CD4-positive, CD25-positive, alpha-beta regulatory T cell (primary cell): Measurements from ENCODE around the gene MRPL27. TPM values are rescaled to one million over a fixed set of nuclear protein-coding genes. Genes with fewer than 3 reads are reported as not detected.
A peak's percentile ranks its signal among the peaks of the same experiment; 100 is the strongest.
"Not testable (repeated sequence)": the region's sequence is repeated elsewhere in the genome, so short reads cannot be mapped to it uniquely, and the experiment has no call there.

Experiments used
- ATAC-seq, 2 donors: fragments of 150-1000 bp; cut with Tn5 transposase; one replicate each; pipeline ENCODE4 v1.10.0; 2021; ENCODE audit warnings: low read depth in 2 of 2, moderate number of reproducible peaks in 2 of 2, moderate library complexity in 1 of 2
- DNase-seq, 3 donors: peaks; one replicate each; pipeline versions ENCODE4 v3.0.0 to v3.0.0-alpha.2; 2012 to 2022; ENCODE audit warnings: mixed read lengths in 1 of 3
- H3K27ac ChIP-seq: one replicate; pipeline ENCODE4 v1.7.0; 2013; ENCODE audit warnings: mild to moderate bottlenecking, low read length; ENCODE audit not compliant: insufficient read depth, poor library complexity, severe bottlenecking
- H3K27me3 ChIP-seq: one replicate; pipeline ENCODE4 v1.7.0; 2013; ENCODE audit warnings: low read length; ENCODE audit not compliant: control insufficient read depth, insufficient read depth
- H3K36me3 ChIP-seq: one replicate; pipeline ENCODE4 v1.7.0; 2013; ENCODE audit warnings: mild to moderate bottlenecking, low read length, moderate library complexity; ENCODE audit not compliant: control insufficient read depth, insufficient read depth
- H3K4me1 ChIP-seq: 2 replicates; pipeline ENCODE4 v1.7.0; 2013; ENCODE audit warnings: mild to moderate bottlenecking, low read length; ENCODE audit not compliant: insufficient read depth, control insufficient read depth, poor library complexity, severe bottlenecking
- H3K4me3 ChIP-seq: one replicate; pipeline ENCODE4 v1.7.0; 2013; ENCODE audit warnings: low read depth, mild to moderate bottlenecking, low read length, moderate library complexity
- H3K9me3 ChIP-seq, 2 experiments: 1 replicate in 1 of 2; 2 replicates in 1 of 2; pipeline ENCODE4 v1.7.0; 2013; ENCODE audit warnings: low read length in 2 of 2, mild to moderate bottlenecking in 1 of 2, moderate library complexity in 1 of 2; ENCODE audit not compliant: control insufficient read depth in 2 of 2
- H3K27ac Mint-ChIP-seq, 3 donors: one replicate each; pipeline ENCODE4 v1.8.0; 2020 to 2022; ENCODE audit warnings: mild to moderate bottlenecking in 3 of 3, mixed read lengths in 3 of 3, moderate library complexity in 2 of 3
- H3K27me3 Mint-ChIP-seq: one replicate; pipeline ENCODE4 v1.8.0; 2022; ENCODE audit warnings: mild to moderate bottlenecking, mixed read lengths
- H3K36me3 Mint-ChIP-seq: one replicate; pipeline ENCODE4 v1.8.0; 2020; ENCODE audit warnings: mixed read lengths
- H3K4me1 Mint-ChIP-seq, 4 donors: one replicate each; pipeline ENCODE4 v1.8.0; 2020 to 2022; ENCODE audit warnings: mixed read lengths in 4 of 4, mild to moderate bottlenecking in 1 of 4
- H3K4me3 Mint-ChIP-seq, 4 donors: one replicate each; pipeline ENCODE4 v1.8.0; 2020 to 2022; ENCODE audit warnings: mild to moderate bottlenecking in 4 of 4, mixed read lengths in 4 of 4, moderate library complexity in 3 of 4
- H3K9me3 Mint-ChIP-seq, 7 donors: one replicate each; pipeline ENCODE4 v1.8.0; 2020 to 2022; ENCODE audit warnings: mixed read lengths in 7 of 7, mild to moderate bottlenecking in 3 of 7, moderate library complexity in 2 of 7
- polyA plus RNA-seq, 4 donors: library from polyadenylated mRNA; unstranded; fragments of 300-500 nt; fragmentation: Illumina TruSeq; gene quantifications; one replicate each; pipeline ENCODE4 v1.2.3, GENCODE V29; 2021
- total RNA-seq: library from RNA; stranded (reverse); gene quantifications from one replicate; pipeline ENCODE4 v1.2.3, GENCODE V29; 2022

MRPL27 gene
- total RNA-seq (33.5 TPM), polyA plus RNA-seq (10 to 100 TPM; 61.6 to 86.7 (median 80.2) TPM)

GRCh38 chr17:50372758-50373556 is at the start of gene MRPL27, which contains the start of gene EME1:
Gene MRPL27 (minus strand): TSS chr17:50373184. CDS start chr17:50373170, 14 bp downstream.
Gene EME1 (plus strand): TSS chr17:50373229. CDS start chr17:50375209, 1,980 bp downstream.
- H3K9me3 Mint-ChIP-seq, result no peaks in the 10 kb centered on the region
- peaks cover 25% of the 10 kb centered on the region for H3K36me3 ChIP-seq

GRCh38 chr17:50422738-50423137 is 49.8 kb upstream of the MRPL27 start:
- Histone ChIP-seq H3K4me1 (peaks cover 41% of the 10 kb centered on the region), H3K4me3 (no peak overlapping the region), H3K9me3 (peaks cover 0 to 2% of the 10 kb centered on the region in 2 experiments), H3K27ac (no peak overlapping the region), H3K36me3 (no peaks in the 10 kb centered on the region), H3K27me3 (no peaks in the 10 kb centered on the region)
- ATAC-seq (no peak), DNase-seq (no peak)
- H3K27ac Mint-ChIP-seq, result peak overlapping the region in 2 of 3 donors; percentile 76 to 89
- no peak overlapping the region for H3K4me3 Mint-ChIP-seq
- H3K9me3 Mint-ChIP-seq, result peaks cover 0 to 6% (median 3%) of the 10 kb centered on the region in 7 donors
- H3K36me3 Mint-ChIP-seq, result no peaks in the 10 kb centered on the region
- peaks cover 7 to 51% (median 31%) of the 10 kb centered on the region in 4 donors for H3K4me1 Mint-ChIP-seq
- H3K27me3 Mint-ChIP-seq, result peaks cover 11% of the 10 kb centered on the region

More at GRCh38 chr17:50372758-50373556, at the start of gene MRPL27, which contains the start of gene EME1:
- Mint-ChIP-seq H3K4me3 (peak within 1 kb of the TSS; percentile 92 to 100 (median 96)), H3K27ac (peak within 1 kb of the TSS; percentile 99 to 100 (median 100)), H3K27me3 (no peaks in the 10 kb centered on the region), H3K36me3 (peaks cover 34% of the 10 kb centered on the region), H3K4me1 (peaks cover 14 to 32% (median 22%) of the 10 kb centered on the region in 4 donors)
- Histone ChIP-seq H3K4me1 (peaks cover 21% of the 10 kb centered on the region), H3K4me3 (peak within 1 kb of the TSS; percentile 97), H3K9me3 (no peaks in the 10 kb centered on the region), H3K27me3 (no peaks in the 10 kb centered on the region), H3K27ac (peak within 1 kb of the TSS; percentile 97)
- ATAC-seq, result peak; percentile 87 to 91
- DNase-seq, result peak; percentile 78 to 95 (median 93)

DNA sequence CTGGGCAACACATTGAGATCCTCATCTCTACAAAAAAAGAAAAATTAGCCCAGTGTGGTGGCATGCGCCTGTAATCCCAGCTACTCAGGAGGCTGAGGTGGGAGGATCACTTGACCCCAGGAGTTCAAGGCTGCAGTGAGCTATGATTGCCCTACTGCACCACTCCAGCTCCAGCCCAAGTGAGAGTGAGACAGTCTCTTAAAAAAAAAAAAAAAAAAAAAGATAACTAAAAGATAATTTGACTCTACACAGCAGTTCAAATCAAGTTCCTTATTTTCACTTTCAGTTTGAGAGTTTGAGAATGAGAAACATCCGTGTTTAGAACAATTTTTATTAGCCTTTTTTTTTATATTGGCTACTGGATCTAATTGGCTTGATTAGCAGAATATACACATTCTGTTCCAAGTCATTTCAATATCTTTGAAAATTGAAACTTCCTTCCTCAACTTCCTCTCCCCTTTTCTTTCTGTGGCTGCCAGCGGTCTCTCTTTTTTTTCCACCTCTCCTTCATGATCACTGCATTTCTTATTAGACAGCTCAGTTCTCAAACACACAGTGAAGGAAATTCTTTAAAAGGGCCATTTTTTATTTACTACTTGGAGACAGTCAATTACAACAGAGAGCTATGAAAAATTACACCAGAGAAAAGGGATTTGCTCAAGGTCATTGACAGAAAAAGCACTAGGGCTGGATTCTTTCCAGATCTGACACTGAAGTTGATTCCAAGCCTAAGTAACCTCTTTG is 48.5 kb upstream of the MRPL27 start:
- peaks cover 7 to 38% (median 20%) of the 10 kb centered on the region in 4 donors for H3K4me1 Mint-ChIP-seq

DNA sequence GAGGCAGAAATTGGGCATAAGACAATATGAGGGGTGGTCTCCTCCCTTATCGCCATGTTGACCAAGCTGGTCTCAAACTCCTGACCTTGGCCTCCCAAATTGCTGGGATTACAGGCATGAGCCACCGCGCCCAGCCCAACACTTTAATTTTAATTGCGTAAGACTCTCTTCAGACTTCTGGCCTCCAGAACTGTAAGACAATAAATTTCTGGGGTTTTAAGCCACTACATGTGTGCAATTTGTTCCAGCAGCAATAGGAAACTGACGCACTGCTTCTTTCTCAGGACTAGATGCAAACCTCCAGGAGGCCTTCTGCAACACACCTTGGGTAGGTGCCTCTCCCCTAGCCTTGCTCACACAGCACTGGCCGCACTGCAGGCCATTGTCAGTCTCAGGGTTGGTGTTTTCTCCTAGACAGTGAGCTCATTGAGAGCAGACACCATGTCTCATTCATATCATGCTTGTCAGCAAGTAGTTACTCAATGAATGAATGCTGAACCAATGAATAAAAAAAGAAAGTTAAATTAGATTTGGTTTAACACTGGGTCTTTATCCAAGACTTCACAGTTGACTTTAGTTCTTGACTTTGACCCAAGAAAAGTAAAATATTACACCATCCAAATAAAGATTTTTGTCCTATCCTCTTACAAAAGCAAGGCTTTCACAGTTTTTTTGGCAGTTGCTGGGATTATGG is 47.6 kb upstream of the MRPL27 start:
- Mint-ChIP-seq H3K27ac (peak overlapping the region; percentile 26 to 93 (median 89)), H3K9me3 (peaks cover 0 to 6% (median 3%) of the 10 kb centered on the region in 7 donors), H3K4me1 (peaks cover 7 to 35% (median 19%) of the 10 kb centered on the region in 4 donors), H3K4me3 (peak overlapping the region in 1 of 4 donors; percentile 80), H3K36me3 (no peaks in the 10 kb centered on the region), H3K27me3 (peaks cover 15% of the 10 kb centered on the region)
- DNase-seq, result no peak
- H3K27me3 ChIP-seq, result no peaks in the 10 kb centered on the region
- H3K27ac ChIP-seq, result peak overlapping the region; percentile 80
- H3K36me3 ChIP-seq, result no peaks in the 10 kb centered on the region
- no peak for ATAC-seq
- H3K4me1 ChIP-seq, result peaks cover 25% of the 10 kb centered on the region
- peaks cover 0 to 2% of the 10 kb centered on the region in 2 experiments for H3K9me3 ChIP-seq
- no peak overlapping the region for H3K4me3 ChIP-seq

More for the DNA sequence above, 48.5 kb upstream of the MRPL27 start:
- H3K4me1 ChIP-seq, result peaks cover 30% of the 10 kb centered on the region
- Mint-ChIP-seq H3K4me3 (peak overlapping the region; percentile 41 to 95 (median 78)), H3K36me3 (no peaks in the 10 kb centered on the region), H3K27ac (peak overlapping the region; percentile 89 to 93 (median 90)), H3K27me3 (peaks cover 11% of the 10 kb centered on the region), H3K9me3 (peaks cover 0 to 6% (median 3%) of the 10 kb centered on the region in 7 donors)
- H3K9me3 ChIP-seq, result peaks cover 0 to 2% of the 10 kb centered on the region in 2 experiments
- peak overlapping the region; percentile 89 for H3K4me3 ChIP-seq
- no peaks in the 10 kb centered on the region for H3K27me3 ChIP-seq
- DNase-seq, result peak in 2 of 3 donors; percentile 38 to 58
- peak overlapping the region; percentile 80 for H3K27ac ChIP-seq
- peak; percentile 29 to 46 for ATAC-seq
- no peaks in the 10 kb centered on the region for H3K36me3 ChIP-seq

DNA sequence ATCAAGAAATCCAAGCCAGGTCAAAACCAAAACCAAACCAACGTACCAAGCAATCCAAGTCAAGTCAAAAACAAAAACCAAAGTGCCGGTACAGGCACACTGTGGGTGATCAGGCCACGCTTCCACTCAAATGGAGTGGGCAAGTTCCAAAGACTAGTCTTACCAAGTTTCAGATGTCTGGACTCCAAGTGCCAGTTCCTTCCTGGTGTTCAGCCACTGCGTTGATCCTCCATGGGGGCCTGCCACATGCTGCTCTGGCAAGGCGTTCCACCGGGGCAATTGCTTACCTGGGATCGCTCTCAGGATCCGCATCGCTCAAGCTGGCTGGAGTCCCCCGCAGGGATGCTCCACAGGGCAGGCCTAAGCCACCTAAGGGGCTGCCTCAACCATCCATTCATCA is 46.6 kb upstream of the MRPL27 start:
- peaks cover 7 to 31% (median 16%) of the 10 kb centered on the region in 4 donors for H3K4me1 Mint-ChIP-seq
- DNase-seq, H3K36me3 Mint-ChIP-seq, H3K27ac ChIP-seq, H3K27me3 ChIP-seq, H3K4me3 ChIP-seq, H3K9me3 Mint-ChIP-seq, ATAC-seq, H3K9me3 ChIP-seq, H3K36me3 ChIP-seq: not testable (repeated sequence)
- peak overlapping the region in 1 of 4 donors; percentile 63 for H3K4me3 Mint-ChIP-seq
- peaks cover 15% of the 10 kb centered on the region for H3K27me3 Mint-ChIP-seq
- peaks cover 17% of the 10 kb centered on the region for H3K4me1 ChIP-seq
- peak overlapping the region; percentile 83 to 91 (median 89) for H3K27ac Mint-ChIP-seq

- H3K4me3 Mint-ChIP-seq, result no peak overlapping the region
- H3K9me3 Mint-ChIP-seq, result peaks cover 0 to 6% (median 3%) of the 10 kb centered on the region in 7 donors
- no peak for DNase-seq
- Histone ChIP-seq H3K4me3 (no peak overlapping the region), H3K27ac (no peak overlapping the region), H3K9me3 (peaks cover 0 to 2% of the 10 kb centered on the region in 2 experiments), H3K27me3 (peaks cover 3% of the 10 kb centered on the region), H3K36me3 (no peaks in the 10 kb centered on the region), H3K4me1 (no peaks in the 10 kb centered on the region)
- peaks cover 28% of the 10 kb centered on the region for H3K27me3 Mint-ChIP-seq
- no peak for ATAC-seq
- peaks cover 0 to 5% (median 0%) of the 10 kb centered on the region in 4 donors for H3K4me1 Mint-ChIP-seq
- H3K36me3 Mint-ChIP-seq, result no peaks in the 10 kb centered on the region
- no peak overlapping the region for H3K27ac Mint-ChIP-seq
Observed at GRCh38 chr17:50414808-50415207, 41.8 kb upstream of the MRPL27 start.

DNA sequence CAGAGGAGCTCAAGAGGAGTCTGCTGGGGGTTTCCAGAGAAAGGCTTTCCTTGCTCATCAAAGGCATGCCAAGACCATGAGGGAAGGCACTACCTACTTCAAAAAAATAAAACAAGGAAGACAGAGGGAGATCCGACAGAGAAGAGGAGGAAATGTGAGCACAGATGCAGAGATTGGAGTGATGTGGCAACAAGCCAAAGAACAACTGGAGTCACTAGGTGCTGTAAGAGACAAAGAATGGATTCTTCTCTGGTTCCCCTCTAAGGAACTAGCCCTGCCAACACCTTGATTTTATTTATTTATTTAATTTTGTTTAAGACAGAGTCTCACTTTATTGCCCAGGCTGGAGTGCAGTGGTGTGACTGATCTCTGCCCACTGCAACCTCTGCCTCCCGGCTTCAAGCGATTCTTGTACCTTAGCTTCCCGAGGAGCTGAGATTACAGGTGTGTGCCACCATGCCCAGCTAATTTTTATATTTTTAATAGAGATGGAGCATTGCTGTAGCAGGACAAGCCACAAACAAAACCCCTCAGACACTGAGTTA is 39.3 kb upstream of the MRPL27 start:
- no peak overlapping the region for H3K27ac ChIP-seq
- peaks cover 3% of the 10 kb centered on the region for H3K27me3 ChIP-seq
- H3K4me3 ChIP-seq, result no peak overlapping the region
- H3K36me3 Mint-ChIP-seq, result no peaks in the 10 kb centered on the region
- no peaks in the 10 kb centered on the region for H3K36me3 ChIP-seq
- H3K4me1 Mint-ChIP-seq, result no peaks in the 10 kb centered on the region
- H3K4me3 Mint-ChIP-seq, result no peak overlapping the region
- H3K9me3 ChIP-seq, result no peaks in the 10 kb centered on the region
- no peak for DNase-seq
- H3K27me3 Mint-ChIP-seq, result peaks cover 23% of the 10 kb centered on the region
- H3K9me3 Mint-ChIP-seq, result peaks cover 0 to 1% (median 0%) of the 10 kb centered on the region in 7 donors
- no peaks in the 10 kb centered on the region for H3K4me1 ChIP-seq
- H3K27ac Mint-ChIP-seq, result no peak overlapping the region
- ATAC-seq, result no peak
